Raji (cell line): ENCODE results near the gene HAX1.
A peak's percentile ranks its signal among the peaks of the same experiment; 100 is the strongest.

Experiments
- POLR2A ChIP-seq: IDR thresholded peaks from 2 replicates; pipeline ENCODE4 v1.6.1; 2011; ENCODE audit warnings: low read depth, low read length, control low read depth; ENCODE audit not compliant: insufficient read depth

HAX1 gene

GRCh38 chr1:154272217-154272998 lies at the start of gene HAX1:
Gene HAX1, plus strand, starts transcription at chr1:154272629. Its CDS starts 95 bp downstream, at chr1:154272724.
- TF ChIP-seq POLR2A: peak; percentile 84

- TF ChIP-seq POLR2A: no peak
Measured at GRCh38 chr1:154222918-154223317, 49.5 kb upstream of the HAX1 start.

DNA sequence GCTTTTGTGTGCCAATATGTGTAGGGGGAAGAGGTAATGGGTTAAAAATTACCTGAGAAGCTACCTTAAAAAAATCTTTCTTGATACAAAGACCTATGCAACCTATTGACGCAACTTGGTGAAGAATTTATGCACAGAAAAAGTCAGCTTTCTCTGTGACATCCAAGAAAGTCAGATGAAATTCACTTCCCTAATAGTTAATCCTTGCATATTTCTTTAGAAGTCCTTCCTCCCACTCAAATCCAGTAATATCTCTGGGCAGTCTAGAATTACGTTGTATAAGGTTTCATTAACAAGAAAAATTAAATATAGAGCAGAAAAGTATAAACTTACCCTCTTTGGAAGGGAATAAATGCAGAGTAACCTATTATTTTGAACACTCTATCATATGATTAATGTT lies 48.8 kb upstream of the HAX1 start:
- TF ChIP-seq POLR2A: no peak

- TF ChIP-seq POLR2A: no peak
Measured at GRCh38 chr1:154225370-154225769, 47.1 kb upstream of the HAX1 start.

GRCh38 chr1:154236855-154237254 lies 35.6 kb upstream of the HAX1 start:
- TF ChIP-seq POLR2A: no peak

- TF ChIP-seq POLR2A: no peak
Measured at GRCh38 chr1:154237435-154237834, 35.0 kb upstream of the HAX1 start.

DNA sequence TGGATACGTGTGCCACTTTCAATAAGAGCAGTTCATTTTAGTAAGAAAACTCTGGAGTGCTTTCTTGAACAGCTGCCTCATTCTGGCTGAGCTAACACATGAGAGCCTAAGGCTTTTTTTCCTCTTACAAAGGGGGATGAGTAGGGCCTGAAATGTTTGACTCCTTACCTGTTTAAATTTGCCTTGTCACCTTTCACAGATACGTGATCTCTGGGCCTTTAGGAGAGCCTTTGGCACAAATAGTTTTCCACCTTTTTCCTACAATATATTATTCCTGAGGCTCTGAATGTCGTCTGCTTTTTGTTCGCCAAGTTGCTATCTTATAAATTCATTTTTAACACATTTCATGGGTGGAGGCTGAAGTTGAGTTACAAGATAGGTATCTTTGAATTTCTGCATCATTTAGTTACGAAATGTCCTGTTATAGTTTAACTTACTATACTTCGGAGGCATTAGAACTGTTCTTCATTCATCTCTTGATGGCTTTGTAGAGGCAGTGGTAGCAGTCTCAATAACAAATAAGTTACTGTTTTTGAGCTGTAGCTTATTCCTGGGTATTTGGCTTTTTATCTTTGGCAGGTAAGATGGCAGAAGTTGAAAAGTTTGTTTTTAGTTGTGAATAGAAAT lies 34.4 kb upstream of the HAX1 start:
- no peak for TF ChIP-seq POLR2A

GRCh38 chr1:154239491-154239890 lies 32.9 kb upstream of the HAX1 start:
- no peak for TF ChIP-seq POLR2A

DNA sequence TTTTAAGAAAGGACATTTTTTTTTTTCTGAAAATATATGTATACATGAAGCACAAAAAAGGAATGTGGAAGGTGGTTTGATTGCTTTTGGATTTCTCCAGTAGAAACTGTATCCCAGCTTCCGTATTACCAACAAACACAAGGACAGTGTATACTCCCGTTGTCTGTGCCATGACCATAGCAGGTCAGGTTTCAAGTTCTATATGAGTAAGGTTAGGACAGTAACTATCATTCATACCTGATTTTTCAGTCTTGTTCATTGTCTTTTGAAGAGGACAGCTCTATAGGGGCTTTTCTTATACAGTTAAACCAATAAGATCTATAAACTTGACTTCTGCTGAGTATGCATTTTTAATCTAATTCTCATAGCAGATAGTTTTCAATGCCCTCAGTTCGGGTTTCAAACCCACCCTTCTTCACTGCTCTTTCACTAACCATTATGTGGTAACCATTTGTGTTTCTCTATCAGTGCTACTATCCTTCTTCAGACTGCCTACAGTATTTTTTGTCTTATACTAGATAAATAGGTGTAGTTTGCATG lies 32.1 kb upstream of the HAX1 start:
- no peak for TF ChIP-seq POLR2A

- TF ChIP-seq POLR2A: no peak
Measured at GRCh38 chr1:154241703-154242351, 30.6 kb upstream of the HAX1 start.

GRCh38 chr1:154253671-154254070 lies 18.8 kb upstream of the HAX1 start:
- no peak for TF ChIP-seq POLR2A

- no peak for TF ChIP-seq POLR2A
Measured at GRCh38 chr1:154256686-154257085, 15.7 kb upstream of the HAX1 start.

DNA sequence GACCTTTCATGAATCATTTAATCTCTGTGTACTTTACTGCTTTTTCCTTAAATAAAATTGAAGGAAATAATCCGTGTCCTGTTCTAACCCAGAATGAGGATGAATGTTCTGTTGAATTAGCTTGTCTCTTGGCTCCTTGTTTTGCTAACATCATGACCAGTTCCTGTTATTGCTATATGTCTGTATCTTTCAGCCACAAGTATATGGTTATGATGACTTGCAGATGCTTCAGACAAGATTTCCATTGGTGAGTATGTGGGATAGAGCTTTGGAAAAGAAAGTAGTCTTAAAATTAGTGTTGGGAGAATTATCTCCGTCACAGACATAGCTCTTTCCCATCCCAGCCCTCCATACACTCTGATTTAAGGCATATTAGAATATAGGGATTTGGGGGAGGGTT lies 13.6 kb upstream of the HAX1 start:
- no peak for TF ChIP-seq POLR2A

GRCh38 chr1:154260127-154260526 lies 12.3 kb upstream of the HAX1 start:
- TF ChIP-seq POLR2A: no peak

DNA sequence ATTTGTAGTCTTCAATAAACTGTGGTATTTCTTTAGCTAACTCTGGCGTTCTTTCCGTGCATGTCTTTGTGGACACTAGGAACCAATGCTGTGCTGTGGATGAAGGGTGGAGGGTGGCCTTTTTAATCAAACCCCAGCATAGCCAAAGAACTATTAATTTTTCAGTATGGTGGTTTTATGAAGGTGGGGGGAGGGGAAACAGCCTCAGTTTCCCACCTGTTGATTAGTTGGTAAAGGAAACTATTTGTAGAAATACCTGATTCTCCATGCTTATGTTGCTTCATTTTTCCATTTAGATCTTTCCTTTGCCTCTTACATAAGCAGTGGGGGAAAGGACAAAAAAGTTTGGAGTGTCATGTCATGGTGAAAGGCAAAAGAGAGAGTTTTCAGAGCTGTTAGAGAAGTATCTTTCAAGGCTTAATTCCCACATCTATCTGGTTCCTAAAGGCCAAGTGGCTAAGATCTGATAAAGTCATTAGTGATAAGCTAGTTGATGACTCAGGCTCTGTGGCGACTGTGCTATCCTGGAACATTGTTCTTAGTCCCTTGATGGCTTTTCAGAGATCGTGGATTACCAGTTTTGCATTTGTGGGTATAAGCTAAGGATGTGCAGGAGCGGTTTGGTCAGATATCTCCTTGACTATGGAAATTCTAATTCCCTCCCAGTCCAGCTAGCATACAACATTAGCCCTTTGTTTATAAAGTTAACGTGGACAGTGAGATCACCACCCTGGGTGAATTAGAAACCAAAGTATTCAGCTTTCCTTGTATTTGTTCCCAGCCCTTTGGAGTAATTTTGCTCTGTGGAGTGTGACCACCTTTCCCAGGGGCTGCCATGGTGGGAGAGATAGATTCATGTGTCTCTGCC lies 8.7 kb upstream of the HAX1 start:
- no peak for TF ChIP-seq POLR2A
